ENCODE measurements around the gene AP4M1. TPM values are rescaled to one million over a fixed set of nuclear protein-coding genes. Genes with fewer than 3 reads are reported as not detected.

Gene AP4M1
- total and polyA plus RNA-seq, 9 of the 15 experiments (the other 6 are each of a cell fraction or from before 2014, with no cell fraction given), result 1.3 to 30.9 (median 14.1) TPM

- TF ChIP-seq KHSRP (IDR thresholded peaks at IDR 0.05), result no peak
- TF ChIP-seq MBD1 (CRISPR knock-in tag; IDR thresholded peaks at IDR 0.05), result no peak
- TF ChIP-seq ZNF197 (CRISPR knock-in tag; IDR thresholded peaks at IDR 0.05; ENCODE audit: low read depth), result no peak
- TF ChIP-seq RFX5 (IDR thresholded peaks at IDR 0.05; ENCODE audit: low read depth, low read length), result no peak
- no peak for TF ChIP-seq FUS (optimal IDR thresholded peaks at IDR 0.05; ENCODE audit: low read depth, low read length)
- peak; percentile 34; the same call in 1 of the 2 replicates for TF ChIP-seq MECOM (CRISPR knock-in tag; IDR thresholded peaks at IDR 0.05)
- TF ChIP-seq ZBTB26 (CRISPR knock-in tag; IDR thresholded peaks at IDR 0.05), result no peak
- TF ChIP-seq ZNF431 (CRISPR knock-in tag; IDR thresholded peaks at IDR 0.05), result peak; percentile 96
- TF ChIP-seq ATF1 (CRISPR knock-in tag; IDR thresholded peaks at IDR 0.05), result no peak
- peak; percentile 72 for TF ChIP-seq ATF1 (tag; IDR thresholded peaks at IDR 0.05)
- no peak for TF ChIP-seq BRCA1 (IDR thresholded peaks at IDR 0.05)
- TF ChIP-seq BRCA1 (CRISPR knock-in tag; IDR thresholded peaks at IDR 0.05), result no peak
- TF ChIP-seq GTF3C2 (IDR thresholded peaks at IDR 0.05; ENCODE audit: borderline replicate concordance, extremely low read depth, insufficient read length), result no peak
- 0 out of 2 replicates have a peak, but pooled peaks have one; percentile 13 for TF ChIP-seq ZKSCAN3 (CRISPR knock-in tag; IDR thresholded peaks at IDR 0.05)
- TF ChIP-seq ATF2 (CRISPR knock-in tag; IDR thresholded peaks at IDR 0.05), result peak; percentile 88
- TF ChIP-seq ZMIZ1 (IDR thresholded peaks at IDR 0.05; ENCODE audit: low read depth in 2 of 2, low read length in 2 of 2), result peak in 1 of 2 experiments; percentile 35; a peak in 1 of 4 replicates
- TF ChIP-seq NR3C1 (CRISPR knock-in tag; IDR thresholded peaks at IDR 0.05), result peak; percentile 99
- no peak for TF ChIP-seq KLF10 (CRISPR knock-in tag; IDR thresholded peaks at IDR 0.05)
Measured at GRCh38 chr7:100088621-100089457, 12.6 kb upstream of the AP4M1 start, which contains the start of gene COPS6 (continued).

All from K562 (cell line).